ENCODE results near the gene LYPD6.

DNA sequence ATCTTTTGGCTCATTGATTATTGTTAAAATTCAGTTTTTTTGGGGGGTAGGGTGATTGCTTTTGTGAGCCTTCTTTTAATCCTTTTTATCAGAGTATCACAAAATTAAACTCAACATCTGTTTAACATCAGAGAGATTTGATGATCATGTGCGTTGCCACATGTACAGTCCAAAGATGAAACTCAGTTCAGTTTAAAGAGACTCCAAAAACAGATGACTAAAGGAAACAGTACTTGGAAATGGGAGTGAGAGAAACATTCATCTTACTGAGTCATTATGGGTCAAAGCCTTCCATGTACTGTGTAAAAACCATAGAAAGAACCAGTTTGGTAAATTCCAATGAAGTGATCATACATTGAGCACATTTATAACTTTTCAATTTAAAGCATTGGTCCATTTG is 53.0 kb downstream of the LYPD6 start:
- TF ChIP-seq CTCF (conservative IDR thresholded peaks at IDR 0.05; ENCODE audit: low read depth, low read length), result no peak
- no peak for TF ChIP-seq EZH2 (IDR thresholded peaks at IDR 0.05; ENCODE audit: low read length, unreplicated experiment)
- TF ChIP-seq EZH2phosphoT487 (IDR thresholded peaks at IDR 0.05; ENCODE audit: borderline replicate concordance, low read length), result no peak
